ENCODE results near the gene TMEM141.

DNA sequence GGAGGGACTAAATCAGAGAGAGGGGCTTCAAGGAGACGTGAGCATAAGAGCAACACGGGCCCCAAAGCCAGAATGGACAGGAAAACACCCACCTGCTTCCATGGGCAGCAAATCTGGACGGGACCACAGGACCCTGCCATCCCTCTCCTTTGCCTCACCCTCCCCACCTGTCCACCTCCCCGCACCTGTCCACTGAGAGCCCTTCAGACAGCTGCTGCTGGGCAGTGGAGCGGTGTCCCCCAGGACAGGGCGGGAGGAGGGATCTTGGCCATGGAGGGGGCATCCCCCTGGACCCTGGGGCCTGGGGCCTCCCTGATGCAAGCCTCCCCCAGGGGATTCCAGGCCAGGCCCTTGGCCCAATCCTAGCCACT lies 7.5 kb downstream of the TMEM141 start:
- TF ChIP-seq, protein P1, sequence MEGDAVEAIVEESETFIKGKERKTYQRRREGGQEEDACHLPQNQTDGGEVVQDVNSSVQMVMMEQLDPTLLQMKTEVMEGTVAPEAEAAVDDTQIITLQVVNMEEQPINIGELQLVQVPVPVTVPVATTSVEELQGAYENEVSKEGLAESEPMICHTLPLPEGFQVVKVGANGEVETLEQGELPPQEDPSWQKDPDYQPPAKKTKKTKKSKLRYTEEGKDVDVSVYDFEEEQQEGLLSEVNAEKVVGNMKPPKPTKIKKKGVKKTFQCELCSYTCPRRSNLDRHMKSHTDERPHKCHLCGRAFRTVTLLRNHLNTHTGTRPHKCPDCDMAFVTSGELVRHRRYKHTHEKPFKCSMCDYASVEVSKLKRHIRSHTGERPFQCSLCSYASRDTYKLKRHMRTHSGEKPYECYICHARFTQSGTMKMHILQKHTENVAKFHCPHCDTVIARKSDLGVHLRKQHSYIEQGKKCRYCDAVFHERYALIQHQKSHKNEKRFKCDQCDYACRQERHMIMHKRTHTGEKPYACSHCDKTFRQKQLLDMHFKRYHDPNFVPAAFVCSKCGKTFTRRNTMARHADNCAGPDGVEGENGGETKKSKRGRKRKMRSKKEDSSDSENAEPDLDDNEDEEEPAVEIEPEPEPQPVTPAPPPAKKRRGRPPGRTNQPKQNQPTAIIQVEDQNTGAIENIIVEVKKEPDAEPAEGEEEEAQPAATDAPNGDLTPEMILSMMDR (IDR thresholded peaks at IDR 0.05; ENCODE audit: low read depth, low read length) = no peak
- no peak for TF ChIP-seq MYC (IDR thresholded peaks at IDR 0.05; ENCODE audit: low read depth, low read length)
- TF ChIP-seq POLR2A (IDR thresholded peaks at IDR 0.05; ENCODE audit: extremely low read depth, insufficient read length) = no peak

Measured in NB4 (cell line).